Ovary (tissue), 9 donors: ENCODE measurements around the gene NINL. TPM values are rescaled to one million over a fixed set of nuclear protein-coding genes. Genes with fewer than 3 reads are reported as not detected.
A peak's percentile ranks its signal among the peaks of the same experiment; 100 is the strongest.

Source experiments
- DNase-seq, 5 donors: peaks; one replicate each; pipeline ENCODE4 v3.0.0-alpha.2; 2019 to 2020
- H3K27ac ChIP-seq, 2 donors: fragments of 200-600 bp; one replicate each; pipeline versions ENCODE4 v1.5.1 to v1.8.0; 2019 to 2022
- H3K27me3 ChIP-seq: fragments of 200-600 bp; one replicate; pipeline ENCODE4 v1.8.0; 2022
- H3K36me3 ChIP-seq: fragments of 200-600 bp; sonication (generic); one replicate; pipeline ENCODE4 v1.5.1; 2019
- H3K4me1 ChIP-seq: one replicate; pipeline ENCODE4 v1.8.1; 2013; ENCODE audit warnings: mild to moderate bottlenecking, moderate library complexity; ENCODE audit not compliant: insufficient read depth
- H3K4me3 ChIP-seq: fragments of 200-600 bp; sonication (generic); one replicate; pipeline ENCODE4 v1.5.1; 2017
- H3K9me3 ChIP-seq, 2 donors: fragments of 200-600 bp in 1 of 2; sonication (generic) in 1 of 2; one replicate each; pipeline versions ENCODE4 v1.5.1 to v1.8.1; 2013 to 2019; ENCODE audit warnings: mild to moderate bottlenecking in 1 of 2, moderate library complexity in 1 of 2
- CTCF ChIP-seq, 3 donors: fragments of 450-650 bp in 2 of 3; fragments of 200-600 bp in 1 of 3; IDR thresholded peaks; one replicate each; pipeline versions ENCODE4 v1.5.1 to v1.8.0; 2016 to 2022; ENCODE audit warnings: antibody characterized with exemption in 3 of 3, mild to moderate bottlenecking in 1 of 3
- EP300 ChIP-seq: sonication (generic); formaldehyde crosslinking; IDR thresholded peaks from one replicate; pipeline ENCODE4 v1.6.1; 2017; ENCODE audit warnings: antibody characterized with exemption
- POLR2A ChIP-seq: fragments of 450-650 bp; IDR thresholded peaks from one replicate; pipeline ENCODE4 v1.6.1; 2017; ENCODE audit warnings: antibody characterized with exemption, mild to moderate bottlenecking, moderate library complexity
- WGBS, 3 donors: extraction: QIAGEN DNeasy Blood & Tissue Kit in 1 of 3; methylation state at CpG; one replicate each; pipeline versions ENCODE4 v1.1.5 to v1.1.7; 2013 to 2017; 5-methylcytosine and 5-hydroxymethylcytosine counted together
- intact Hi-C, 4 donors: fragments of 100-400 bp; cut with DNase I; formaldehyde crosslinking; loops; one replicate each; pipeline versions ENCODE4 v1.11.0 to v1.15.1; 2022 to 2023
- polyA plus RNA-seq, 2 donors: library from polyadenylated mRNA; stranded (reverse); fragments of 200-250 nt in 1 of 2; fragments of 350-450 nt in 1 of 2; fragmentation: Illumina TruSeq in 1 of 2; extraction: RNeasy Lipid Tissue Mini Kit (QIAGEN cat#74804) in 1 of 2; gene quantifications; one replicate each; pipeline ENCODE4 v1.2.3, GENCODE V29; 2013 to 2014
- total RNA-seq, 7 donors: library from RNA; depleted of rRNA in 2 of 7; stranded (reverse); fragments of >200 nt in 2 of 7; fragmentation: NEBNext Ultra II Directional in 3 of 7; extraction: Animal tissue kit (Norgen Biotek cat#: 25700) in 3 of 7; gene quantifications; one replicate each; pipeline versions ENCODE4 v1.1.0 to v1.2.4, GENCODE V29; 2016 to 2023
- donor health status: DM: no; HTN: no; CAD: no; lungs with moderate emphysema.
- donor health status: DM: no; HTN: no; CAD: no.
- donor health status: Bipolar disorder and iron deficiency.
- donor health status: DM: yes; HTN: yes; CAD: no.
- donor health status: DM: no; HTN: no; CAD: no.
- donor health status: DM: yes; HTN: yes; CAD: no.

The NINL gene
- total and polyA plus RNA-seq, 9 donors: 10.1 to 33.3 (median 20.3) TPM

DNA sequence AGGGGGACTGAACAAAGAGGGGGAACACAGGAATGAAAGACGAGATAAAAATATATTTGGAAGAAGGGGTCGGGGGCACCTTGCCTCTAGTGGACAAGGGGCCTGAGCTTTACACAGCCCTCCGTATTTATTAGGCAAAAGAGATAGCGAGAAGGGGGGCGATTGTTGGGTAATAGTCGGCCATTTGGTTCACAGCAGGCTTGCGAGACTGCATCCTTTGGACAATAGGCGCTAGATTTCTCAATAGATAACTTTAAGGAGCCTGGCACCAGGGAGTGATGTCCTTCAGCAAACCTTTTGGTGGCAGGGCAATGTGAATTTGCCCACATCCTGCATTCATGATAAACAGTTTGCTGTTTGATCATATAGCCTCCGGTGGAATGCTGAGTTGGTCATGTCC lies 41.4 kb upstream of the NINL start:
- TF ChIP-seq POLR2A (no peak), EP300 (no peak), CTCF (IDR thresholded peaks at IDR 0.05) (no peak)
- WGBS, 3 donors: 67 to 74% (median 70%) methylated on average over 9 of the region's 9 CpGs
- Histone ChIP-seq H3K27ac (no peak overlapping the region), H3K4me1 (peaks cover 6% of the 10 kb centered on the region), H3K9me3 (no peaks in the 10 kb centered on the region), H3K27me3 (no peaks in the 10 kb centered on the region), H3K36me3 (no peaks in the 10 kb centered on the region), H3K4me3 (no peak overlapping the region)
- intact Hi-C loops: loop anchor here in 1 of 4 donors (10.0 kb wide), 1 partner anchor 68 kb away; the partner anchor contains the start of gene ZNF337
- no peak for DNase-seq

DNA sequence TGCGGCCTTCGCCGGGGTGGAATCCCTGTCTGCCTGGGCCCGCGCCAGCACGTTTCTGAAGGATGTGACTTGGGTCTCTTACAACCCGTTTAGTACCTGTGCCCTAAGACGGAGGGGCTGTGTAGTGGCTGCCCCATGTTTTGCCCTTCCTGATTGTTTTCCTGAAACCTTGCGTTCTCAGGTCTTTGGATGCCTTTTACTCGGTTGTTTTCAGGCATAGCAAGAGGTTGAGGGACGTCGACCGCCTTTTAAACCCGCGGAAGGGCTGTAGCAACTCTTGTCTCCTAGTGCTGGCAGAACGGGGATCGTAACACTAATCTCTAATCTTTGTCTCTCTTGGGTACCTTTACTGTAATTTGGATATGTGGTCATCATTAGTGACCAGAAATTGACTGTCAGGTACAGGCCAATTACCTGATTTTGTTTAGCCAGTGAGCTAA lies 39.2 kb upstream of the NINL start:
- Histone ChIP-seq H3K4me1 (peaks cover 6% of the 10 kb centered on the region), H3K36me3 (no peaks in the 10 kb centered on the region), H3K4me3 (peak overlapping the region; percentile 82), H3K27ac (peak overlapping the region; percentile 81 to 85), H3K9me3 (no peaks in the 10 kb centered on the region), H3K27me3 (no peaks in the 10 kb centered on the region)
- DNase-seq: peak in 1 of 5 donors; percentile 62
- no peak for TF ChIP-seq POLR2A
- no peak for TF ChIP-seq CTCF (IDR thresholded peaks at IDR 0.05)
- TF ChIP-seq EP300: no peak
- 27 to 33% (median 32%) methylated on average over 17 of the region's 17 CpGs for WGBS, 3 donors
- intact Hi-C loops: loop anchor here in 1 of 4 donors (10.0 kb wide), 1 partner anchor 70 kb away; the partner anchor contains the start of gene ZNF337

GRCh38 chr20:25623736-25624499 lies 38.6 kb upstream of the NINL start, which contains the start of gene NANP:
TSS of gene NANP (minus strand) at chr20:25624014. CDS start at chr20:25623948, 66 bp downstream.
- peaks cover 6% of the 10 kb centered on the region for H3K4me1 ChIP-seq
- intact Hi-C loops: loop anchor here in 1 of 4 donors (10.0 kb wide), 1 partner anchor 71 kb away; the partner anchor contains the start of gene ZNF337
- H3K9me3 ChIP-seq: no peaks in the 10 kb centered on the region
- peak; percentile 75 for TF ChIP-seq POLR2A
- TF ChIP-seq CTCF (IDR thresholded peaks at IDR 0.05): peak in 1 of 3 donors; percentile 25
- no peak for TF ChIP-seq EP300
- H3K4me3 ChIP-seq: peak within 1 kb of the TSS; percentile 82
- H3K36me3 ChIP-seq: no peaks in the 10 kb centered on the region
- DNase-seq: peak; percentile 97
- 0 to 1% (median 0%) methylated on average over 78 to 81 of the region's 81 CpGs for WGBS, 3 donors
- no peaks in the 10 kb centered on the region for H3K27me3 ChIP-seq
- peak within 1 kb of the TSS; percentile 81 to 85 for H3K27ac ChIP-seq

DNA sequence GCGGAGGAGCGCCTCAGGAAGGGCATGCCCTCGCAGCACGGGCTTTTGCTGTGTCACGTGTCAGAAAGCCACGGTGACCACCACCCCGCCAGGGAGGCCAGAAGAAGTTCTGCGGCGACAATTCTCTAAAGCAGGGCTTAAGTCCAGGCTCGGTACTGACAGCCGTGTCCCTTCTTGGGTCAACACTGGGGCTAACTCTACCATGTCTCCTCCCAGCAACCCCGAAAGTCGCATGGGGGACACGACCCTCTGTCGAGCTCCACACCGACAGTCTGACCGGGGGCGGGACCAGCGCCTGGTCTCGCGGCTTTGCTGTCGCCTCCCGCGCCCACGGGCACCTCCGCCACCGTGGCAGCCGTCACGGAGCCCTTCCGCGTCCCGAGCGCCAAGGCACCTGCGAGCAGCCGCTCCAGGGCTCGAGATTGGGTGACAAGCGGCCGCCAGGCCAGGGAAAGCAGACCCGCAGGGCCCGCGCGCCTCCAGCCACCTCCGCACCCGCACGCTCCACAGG lies 37.9 kb upstream of the NINL start:
- Histone ChIP-seq H3K27ac (peak overlapping the region; percentile 81 to 85), H3K4me3 (peak overlapping the region; percentile 82), H3K36me3 (no peaks in the 10 kb centered on the region), H3K9me3 (no peaks in the 10 kb centered on the region), H3K27me3 (no peaks in the 10 kb centered on the region), H3K4me1 (peaks cover 6% of the 10 kb centered on the region)
- no peak for TF ChIP-seq EP300
- no peak for TF ChIP-seq CTCF (IDR thresholded peaks at IDR 0.05)
- no peak for TF ChIP-seq POLR2A
- DNase-seq: peak; percentile 45 to 67 (median 54)
- WGBS, 3 donors: 0% methylated on average over 30 to 45 of the region's 45 CpGs
- intact Hi-C loops: loop anchor here in 1 of 4 donors (10.0 kb wide), 1 partner anchor 72 kb away; the partner anchor contains the start of gene ZNF337
